H9 (cell line): ENCODE results near the gene SERPINB8. TPM values are rescaled to one million over a fixed set of nuclear protein-coding genes. Genes with fewer than 3 reads are reported as not detected.

Experiments
- DNase-seq: peaks from one replicate; pipeline ENCODE4 v3.0.0-alpha.2; 2017
- H2AFZ ChIP-seq: one replicate; pipeline ENCODE4 v1.6.1; 2013; ENCODE audit warnings: mild to moderate bottlenecking, low read length, control low read depth, moderate library complexity
- H2AK5ac ChIP-seq: 2 replicates; pipeline ENCODE4 v1.6.1; 2013; ENCODE audit warnings: low read length, control low read depth, mixed read lengths; ENCODE audit not compliant: insufficient read length
- H2BK120ac ChIP-seq: one replicate; pipeline ENCODE4 v1.6.1; 2013; ENCODE audit warnings: low read depth, mild to moderate bottlenecking, low read length, control low read depth, inconsistent platforms; ENCODE audit not compliant: poor library complexity, severe bottlenecking
- H2BK12ac ChIP-seq: 2 replicates; pipeline ENCODE4 v1.6.1; 2013; ENCODE audit warnings: low read length, control low read depth, mixed read lengths, low read depth; ENCODE audit not compliant: insufficient read length
- H2BK15ac ChIP-seq: 2 replicates; pipeline ENCODE4 v1.6.1; 2013; ENCODE audit warnings: low read depth, low read length, control low read depth
- H2BK20ac ChIP-seq: one replicate; pipeline ENCODE4 v1.6.1; 2013; ENCODE audit warnings: low read depth, mild to moderate bottlenecking, low read length, control low read depth, inconsistent platforms; ENCODE audit not compliant: poor library complexity, severe bottlenecking
- H2BK5ac ChIP-seq: 2 replicates; pipeline ENCODE4 v1.6.1; 2013; ENCODE audit warnings: low read length, control low read depth, mixed read lengths; ENCODE audit not compliant: insufficient read length
- H3K14ac ChIP-seq: 2 replicates; pipeline ENCODE4 v1.6.1; 2013; ENCODE audit warnings: low read length, control low read depth; ENCODE audit not compliant: insufficient read depth
- H3K18ac ChIP-seq: 2 replicates; pipeline ENCODE4 v1.6.1; 2013; ENCODE audit warnings: low read depth, mild to moderate bottlenecking, mixed read lengths, low read length, control low read depth; ENCODE audit not compliant: insufficient read length
- H3K23ac ChIP-seq: 2 replicates; pipeline ENCODE4 v1.6.1; 2013; ENCODE audit warnings: low read length, control low read depth, mixed read lengths, low read depth; ENCODE audit not compliant: insufficient read length
- H3K23me2 ChIP-seq: 2 replicates; pipeline ENCODE4 v1.6.1; 2013; ENCODE audit warnings: low read depth, mild to moderate bottlenecking, mixed read lengths, low read length, control low read depth; ENCODE audit not compliant: insufficient read length, poor library complexity, severe bottlenecking
- H3K27ac ChIP-seq: 2 replicates; pipeline ENCODE4 v1.5.1; 2013; ENCODE audit warnings: low read length, control low read depth, mixed read lengths, low read depth; ENCODE audit not compliant: insufficient read length
- H3K27me3 ChIP-seq: 2 replicates; pipeline ENCODE4 v1.6.1; 2013; ENCODE audit warnings: low read length, control low read depth, inconsistent platforms; ENCODE audit not compliant: insufficient read depth
- H3K4ac ChIP-seq: 2 replicates; pipeline ENCODE4 v1.6.1; 2013; ENCODE audit warnings: low read depth, mild to moderate bottlenecking, control low read depth, inconsistent platforms, low read length, moderate library complexity
- H3K4me1 ChIP-seq: 2 replicates; pipeline ENCODE4 v1.6.1; 2013; ENCODE audit warnings: low read length, control low read depth, inconsistent platforms; ENCODE audit not compliant: insufficient read depth
- H3K4me2 ChIP-seq: 2 replicates; pipeline ENCODE4 v1.6.1; 2013; ENCODE audit warnings: low read length, control low read depth, mixed read lengths; ENCODE audit not compliant: insufficient read length, insufficient read depth
- H3K56ac ChIP-seq: 2 replicates; pipeline ENCODE4 v1.6.1; 2013; ENCODE audit warnings: low read depth, mild to moderate bottlenecking, mixed read lengths, low read length, control low read depth; ENCODE audit not compliant: insufficient read length
- H3K79me1 ChIP-seq: 2 replicates; pipeline ENCODE4 v1.6.1; 2013; ENCODE audit warnings: low read depth, mild to moderate bottlenecking, moderate library complexity, low read length, control low read depth, inconsistent platforms; ENCODE audit not compliant: insufficient read depth, poor library complexity, severe bottlenecking
- H3K79me2 ChIP-seq: 2 replicates; pipeline ENCODE4 v1.6.1; 2013; ENCODE audit warnings: low read length, control low read depth, inconsistent platforms; ENCODE audit not compliant: insufficient read depth
- H3K9ac ChIP-seq: 2 replicates; pipeline ENCODE4 v1.6.1; 2013; ENCODE audit warnings: low read length, control low read depth, mixed read lengths; ENCODE audit not compliant: insufficient read length; ENCODE audit errors: extremely low read depth
- H3K9me3 ChIP-seq: one replicate; pipeline ENCODE4 v1.6.1; 2013; ENCODE audit warnings: low read depth, low read length, inconsistent platforms; ENCODE audit not compliant: control insufficient read depth
- H3T11ph ChIP-seq: one replicate; pipeline ENCODE4 v1.6.1; 2013; ENCODE audit warnings: mild to moderate bottlenecking, low read length, control low read depth, inconsistent platforms
- H4K20me1 ChIP-seq: one replicate; pipeline ENCODE4 v1.6.1; 2013; ENCODE audit not compliant: control insufficient read depth, insufficient read length, insufficient read depth
- H4K5ac ChIP-seq: 2 replicates; pipeline ENCODE4 v1.6.1; 2013; ENCODE audit warnings: low read depth, mild to moderate bottlenecking, mixed read lengths, low read length, control low read depth; ENCODE audit not compliant: insufficient read length
- H4K8ac ChIP-seq: replicated peaks from 2 replicates; pipeline ENCODE4 v1.6.1; 2013; ENCODE audit warnings: low read length, control low read depth, mixed read lengths, low read depth; ENCODE audit not compliant: insufficient read length
- H4K91ac ChIP-seq: 2 replicates; pipeline ENCODE4 v1.6.1; 2013; ENCODE audit warnings: low read depth, mild to moderate bottlenecking, moderate library complexity, mixed read lengths, low read length, control low read depth; ENCODE audit not compliant: insufficient read length
- H3K27ac Mint-ChIP-seq, 3 experiments: 2 replicates in 2 of 3; 3 replicates in 1 of 3; pipeline ENCODE4 v1.8.0; 2020 to 2021; ENCODE audit warnings: mixed read lengths in 3 of 3, mild to moderate bottlenecking in 1 of 3, moderate library complexity in 1 of 3
- H3K27me3 Mint-ChIP-seq: 2 replicates; pipeline ENCODE4 v1.8.0; 2021; ENCODE audit warnings: low read depth, mild to moderate bottlenecking, moderate library complexity, mixed read lengths
- H3K36me3 Mint-ChIP-seq, 3 experiments: 2 replicates in 2 of 3; 3 replicates in 1 of 3; pipeline ENCODE4 v1.8.0; 2020 to 2021; ENCODE audit warnings: low read depth in 3 of 3, mixed read lengths in 3 of 3; ENCODE audit not compliant: insufficient read depth in 1 of 3
- H3K4me1 Mint-ChIP-seq, 2 experiments: 2 replicates each; pipeline ENCODE4 v1.8.0; 2020; ENCODE audit warnings: mixed read lengths in 2 of 2
- H3K4me3 Mint-ChIP-seq, 2 experiments: 2 replicates in 1 of 2; 3 replicates in 1 of 2; pipeline ENCODE4 v1.8.0; 2020 to 2021; ENCODE audit warnings: mild to moderate bottlenecking in 2 of 2, mixed read lengths in 2 of 2, moderate library complexity in 1 of 2
- H3K9me3 Mint-ChIP-seq, 2 experiments: 2 replicates in 1 of 2; 3 replicates in 1 of 2; pipeline ENCODE4 v1.8.0; 2020; ENCODE audit warnings: mild to moderate bottlenecking in 2 of 2, mixed read lengths in 2 of 2, moderate library complexity in 1 of 2
- CTCF ChIP-seq: fragments of 200-600 bp; sonication (generic); conservative IDR thresholded peaks from 3 replicates; pipeline ENCODE4 v1.8.0; 2021; ENCODE audit warnings: antibody characterized with exemption, mild to moderate bottlenecking
- WGBS: extraction: QIAGEN DNeasy Blood & Tissue Kit; methylation state at CpG from one replicate; pipeline ENCODE4 v1.1.7; 2013; ENCODE audit warnings: missing lambda C conversion rate, low lambda C conversion rate, mixed read lengths; ENCODE audit not compliant: insufficient read length; ENCODE audit errors: extremely low coverage; 5-methylcytosine and 5-hydroxymethylcytosine counted together
- total RNA-seq: library from RNA; stranded (reverse); gene quantifications from 2 replicates; pipeline ENCODE4 v1.2.1, GENCODE V29; 2021

The SERPINB8 gene
- total RNA-seq, 1 experiment from 2014 or later, result 2.1 TPM

- Histone ChIP-seq H2BK120ac (no peak overlapping the region), H3K18ac (no peak overlapping the region), H3K23me2 (no peaks in the 10 kb centered on the region), H3K4ac (no peak overlapping the region), H3K23ac (no peak overlapping the region), H2BK20ac (no peak overlapping the region), H3K14ac (no peak overlapping the region), H3K56ac (no peak overlapping the region), H3K4me2 (no peak overlapping the region), H3K79me1 (no peaks in the 10 kb centered on the region), H2BK15ac (no peak overlapping the region), H4K91ac (no peak overlapping the region), H2AK5ac (no peak overlapping the region), H4K5ac (no peak overlapping the region), H3K9me3 (no peaks in the 10 kb centered on the region), H3K27ac (no peak overlapping the region), H4K8ac (no peak overlapping the region), H2BK12ac (no peak overlapping the region), H3K9ac (no peak overlapping the region), H3K4me1 (no peaks in the 10 kb centered on the region), H2AFZ (no peak overlapping the region), H2BK5ac (no peak overlapping the region), H3K79me2 (no peaks in the 10 kb centered on the region), H4K20me1 (no peaks in the 10 kb centered on the region), H3T11ph (no peak overlapping the region), H3K27me3 (peaks cover 34% of the 10 kb centered on the region)
- H3K9me3 Mint-ChIP-seq, result no peaks in the 10 kb centered on the region
- DNase-seq, result no peak
- TF ChIP-seq CTCF, result no peak
- H3K4me1 Mint-ChIP-seq, result peaks cover 1 to 10% of the 10 kb centered on the region in 2 experiments; a peak in 3 of 4 replicates
- no peaks in the 10 kb centered on the region for H3K36me3 Mint-ChIP-seq
- no peak overlapping the region for H3K4me3 Mint-ChIP-seq
- peaks cover 79% of the 10 kb centered on the region for H3K27me3 Mint-ChIP-seq
- H3K27ac Mint-ChIP-seq, result no peak overlapping the region
- no CpG with 5 or more reads among the region's 3 CpGs for WGBS
Measured at GRCh38 chr18:63977040-63977439, 7.2 kb downstream of the SERPINB8 start.
